ENCODE results near the gene CYP4F8. TPM values are rescaled to one million over a fixed set of nuclear protein-coding genes. Genes with fewer than 3 reads are reported as not detected.
"Not testable (repeated sequence)": the region's sequence is repeated elsewhere in the genome, so short reads cannot be mapped to it uniquely, and the experiment has no call there.

Gene CYP4F8
- total and polyA plus RNA-seq, 10 donors: not detected

- Histone ChIP-seq H3K27ac (peak overlapping the region in 2 of 8 donors; percentile 57 to 86), H3K4me3 (no peak overlapping the region), H3K9me3 (peaks cover 0 to 4% (median 3%) of the 10 kb centered on the region in 8 donors), H3K4me1 (peaks cover 0 to 60% (median 6%) of the 10 kb centered on the region in 6 donors), H3K27me3 (replicated peaks in 1 of 7) (peaks cover 0 to 27% (median 0%) of the 10 kb centered on the region in 7 donors), H3K36me3 (no peaks in the 10 kb centered on the region)
- no peak for TF ChIP-seq POLR2A (IDR thresholded peaks at IDR 0.05)
- no peak for TF ChIP-seq CTCF (IDR thresholded peaks at IDR 0.05 in 8 of 11, conservative IDR thresholded peaks at IDR 0.05 in 3 of 11)
- TF ChIP-seq POLR2AphosphoS5 (IDR thresholded peaks at IDR 0.05): no peak
- no peak for DNase-seq
- intact Hi-C loops (cut with DNase I; ENCODE audit: low total_unique reads): no loop called here
- 62 to 81% (median 64%) methylated on average over 4 of the region's 4 CpGs for WGBS, 5 donors
Observed at GRCh38 chr19:15591796-15592195, 23.2 kb upstream of the CYP4F8 start.

DNA sequence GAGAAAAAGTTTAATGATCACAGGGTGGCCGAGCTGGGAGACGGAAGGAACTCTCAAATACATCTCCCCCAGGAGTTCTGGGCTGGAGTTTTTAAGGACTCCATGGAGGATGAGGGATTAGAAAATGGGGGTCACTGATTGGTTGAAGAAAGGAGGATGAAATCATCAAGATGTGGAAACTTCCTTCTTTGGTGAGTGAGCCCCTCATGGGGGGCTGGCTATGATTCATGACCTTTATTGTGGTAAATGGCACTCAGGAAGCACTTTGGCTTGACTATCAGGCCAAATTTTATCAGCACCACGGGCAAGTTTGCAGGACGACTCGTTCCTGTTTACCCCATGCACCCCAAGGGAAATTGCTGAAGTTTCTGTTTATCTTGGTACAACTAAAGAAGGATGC, 22.5 kb upstream of the CYP4F8 start:
- peak overlapping the region in 2 of 8 donors; percentile 57 to 86 for H3K27ac ChIP-seq
- WGBS, 5 donors: 17 to 32% (median 20%) methylated on average over 2 to 5 of the region's 5 CpGs
- H3K36me3 ChIP-seq; H3K4me3 ChIP-seq; DNase-seq; intact Hi-C loops (cut with DNase I; ENCODE audit: low total_unique reads); H3K9me3 ChIP-seq: not testable (repeated sequence)
- peaks cover 0 to 55% (median 6%) of the 10 kb centered on the region in 6 donors for H3K4me1 ChIP-seq
- H3K27me3 ChIP-seq (replicated peaks in 1 of 7): peaks cover 0 to 22% (median 0%) of the 10 kb centered on the region in 7 donors

DNA sequence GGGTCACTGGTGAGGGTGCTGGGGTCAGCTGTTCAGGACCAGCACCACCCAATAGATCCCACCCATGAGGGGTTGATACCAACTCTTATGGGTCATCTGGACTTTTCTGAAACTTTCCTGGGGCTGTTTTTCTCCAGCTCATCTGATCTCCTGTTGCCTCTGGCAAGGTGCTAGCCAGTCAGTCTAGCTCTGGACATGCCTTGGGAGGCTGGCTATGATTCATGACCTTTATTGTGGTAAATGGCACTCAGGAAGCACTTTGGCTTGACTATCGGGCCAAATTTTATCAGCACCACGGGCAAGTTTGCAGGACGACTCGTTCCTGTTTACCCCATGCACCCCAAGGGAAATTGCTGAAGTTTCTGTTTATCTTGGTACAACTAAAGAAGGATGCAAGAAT, 21.3 kb upstream of the CYP4F8 start:
- intact Hi-C loops (cut with DNase I; ENCODE audit: low total_unique reads); H3K36me3 ChIP-seq; H3K9me3 ChIP-seq; H3K4me3 ChIP-seq; DNase-seq: not testable (repeated sequence)
- Histone ChIP-seq H3K4me1 (peaks cover 0 to 43% (median 6%) of the 10 kb centered on the region in 6 donors), H3K27me3 (replicated peaks in 1 of 7) (peaks cover 0 to 19% (median 0%) of the 10 kb centered on the region in 7 donors), H3K27ac (peak overlapping the region in 4 of 8 donors; percentile 11 to 86 (median 14))
- WGBS, 5 donors: 25 to 50% (median 44%) methylated on average over 2 to 4 of the region's 4 CpGs

DNA sequence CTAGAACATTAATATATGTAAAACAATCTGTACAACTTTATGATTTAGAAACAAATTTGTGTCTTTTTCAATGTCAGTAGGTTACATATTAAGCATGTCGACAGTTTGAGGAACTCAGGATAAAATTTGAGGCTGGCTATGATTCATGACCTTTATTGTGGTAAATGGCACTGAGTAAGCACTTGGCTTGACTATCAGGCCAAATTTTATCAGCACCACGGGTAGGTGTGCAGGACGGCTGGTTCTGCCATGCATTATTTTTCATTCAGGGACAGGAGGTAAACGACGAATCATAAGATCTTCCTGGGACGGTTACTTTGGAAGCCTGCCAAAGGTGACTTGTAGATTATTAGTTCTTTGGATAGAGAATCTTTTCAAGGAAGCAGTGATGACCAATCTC, 19.9 kb upstream of the CYP4F8 start:
- WGBS, 5 donors: 5 to 23% (median 16%) methylated on average over 6 of the region's 6 CpGs
- H3K4me3 ChIP-seq: no peak overlapping the region
- peaks cover 0 to 19% (median 0%) of the 10 kb centered on the region in 7 donors for H3K27me3 ChIP-seq (replicated peaks in 1 of 7)
- DNase-seq: no peak
- H3K9me3 ChIP-seq: peaks cover 0 to 7% (median 6%) of the 10 kb centered on the region in 8 donors
- TF ChIP-seq POLR2AphosphoS5 (IDR thresholded peaks at IDR 0.05) (no peak), POLR2A (IDR thresholded peaks at IDR 0.05) (no peak), CTCF (IDR thresholded peaks at IDR 0.05 in 8 of 11, conservative IDR thresholded peaks at IDR 0.05 in 3 of 11) (no peak)
- no peak overlapping the region for H3K27ac ChIP-seq
- H3K36me3 ChIP-seq: no peaks in the 10 kb centered on the region
- intact Hi-C loops (cut with DNase I; ENCODE audit: low total_unique reads): no loop called here
- H3K4me1 ChIP-seq: peaks cover 0 to 34% (median 4%) of the 10 kb centered on the region in 6 donors

DNA sequence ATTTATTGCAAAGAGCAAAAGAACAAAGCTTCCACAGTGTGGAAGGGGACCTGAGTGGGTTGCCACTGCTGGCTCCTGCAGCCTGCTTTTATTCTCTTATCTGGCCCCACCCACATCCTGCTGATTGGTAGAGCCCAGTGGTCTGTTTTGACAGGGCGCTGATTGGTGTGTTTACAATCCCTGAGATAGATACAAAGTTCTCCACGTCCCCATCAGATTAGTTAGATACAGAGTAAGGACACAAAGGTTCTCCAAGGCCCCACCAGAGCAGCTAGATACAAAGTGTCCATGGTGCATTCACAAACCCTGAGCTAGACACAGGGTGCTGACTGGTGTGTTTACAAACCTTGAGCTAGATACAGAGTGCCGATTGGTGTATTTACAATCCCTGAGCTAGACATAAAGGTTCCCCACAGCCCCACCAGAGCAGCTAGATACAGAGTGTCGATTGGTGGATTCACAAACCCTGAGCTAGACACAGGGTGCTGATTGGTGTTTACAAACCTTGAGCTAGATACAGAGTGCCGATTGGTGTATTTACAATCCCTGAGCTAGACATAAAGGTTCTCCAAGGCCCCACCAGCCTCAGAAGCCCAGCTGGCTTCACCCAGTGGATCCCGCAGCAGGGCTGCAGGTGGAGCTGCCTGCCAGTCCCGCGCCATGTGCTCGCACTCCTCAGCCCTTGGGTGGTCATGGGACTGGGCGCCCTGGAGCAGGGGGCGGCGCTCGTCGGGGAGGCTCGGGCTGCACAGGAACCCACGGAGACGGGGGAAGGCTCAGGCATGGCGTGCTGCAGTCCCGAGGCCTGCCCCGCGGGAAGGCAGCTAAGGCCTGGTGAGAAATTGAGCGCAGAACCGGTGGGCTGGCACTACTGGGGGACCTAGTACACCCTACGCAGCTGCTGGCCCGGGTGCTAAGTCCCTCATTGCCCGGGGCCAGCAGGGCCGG, 6.8 kb upstream of the CYP4F8 start:
- peaks cover 0 to 24% (median 0%) of the 10 kb centered on the region in 7 donors for H3K27me3 ChIP-seq (replicated peaks in 1 of 7)
- H3K4me3 ChIP-seq; H3K36me3 ChIP-seq; intact Hi-C loops (cut with DNase I; ENCODE audit: low total_unique reads); H3K27ac ChIP-seq; DNase-seq; H3K4me1 ChIP-seq; H3K9me3 ChIP-seq: not testable (repeated sequence)
- 76 to 96% (median 89%) methylated on average over 4 to 27 of the region's 27 CpGs for WGBS, 5 donors

All from spleen (tissue), 11 donors.